ENCODE measurements around the gene PATL2. TPM values are rescaled to one million over a fixed set of nuclear protein-coding genes. Genes with fewer than 3 reads are reported as not detected.
"Not testable (repeated sequence)": the region's sequence is repeated elsewhere in the genome, so short reads cannot be mapped to it uniquely, and the experiment has no call there.

PATL2 gene
- total RNA-seq, 2 donors from 2014 or later: 50.8 to 52.9 TPM

DNA sequence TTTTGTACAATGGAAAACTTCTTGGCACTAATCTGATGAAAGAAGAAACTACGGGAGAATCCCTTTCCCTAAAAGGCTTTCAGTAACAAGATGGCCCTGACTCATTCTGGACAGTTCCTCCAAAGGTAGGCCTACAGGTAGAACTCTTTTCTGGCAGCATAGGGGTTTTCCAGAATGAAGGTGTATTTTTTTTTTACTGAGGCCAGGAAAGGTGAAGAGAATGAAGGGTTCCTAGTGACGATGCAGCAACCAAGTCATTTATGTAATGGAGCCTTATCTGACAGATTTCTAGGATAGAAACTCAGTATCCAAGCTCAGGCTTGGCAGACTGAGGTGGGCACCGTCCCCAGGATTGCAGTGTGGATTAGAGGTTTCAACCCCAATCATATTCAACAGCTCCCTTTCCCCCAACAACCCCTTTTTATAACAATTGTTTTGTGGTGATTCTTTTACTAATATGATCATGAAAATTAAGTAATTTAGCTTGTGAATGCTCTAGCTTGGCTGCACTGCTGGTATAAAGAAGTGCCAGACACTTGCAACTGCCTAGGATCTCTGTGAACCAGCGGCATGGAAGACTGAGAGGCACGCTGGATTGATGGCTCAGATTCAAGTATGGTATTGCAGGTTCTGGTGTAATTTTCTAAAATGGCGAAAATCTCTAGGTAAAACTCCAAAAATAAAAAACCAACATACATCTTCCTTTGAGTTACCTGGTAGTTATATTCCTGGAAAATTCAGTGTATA, 16.5 kb upstream of the PATL2 start:
- ATAC-seq (replicated peaks in 1 of 2) (peak in 1 of 2 donors; percentile 1), DNase-seq (peak in 1 of 2 donors; percentile 33)
- peak overlapping the region; percentile 100 for H3K27ac Mint-ChIP-seq
- no peaks in the 10 kb centered on the region for H3K9me3 Mint-ChIP-seq
- no peaks in the 10 kb centered on the region for H3K27me3 Mint-ChIP-seq (ENCODE audit: low read depth)
- peaks cover 15 to 23% of the 10 kb centered on the region in 2 donors for H3K36me3 Mint-ChIP-seq (ENCODE audit: insufficient read depth in 2 of 2)
- peaks cover 72% of the 10 kb centered on the region for H3K4me1 Mint-ChIP-seq (ENCODE audit: low read depth)
- peak overlapping the region; percentile 99 to 100 for H3K4me3 Mint-ChIP-seq

DNA sequence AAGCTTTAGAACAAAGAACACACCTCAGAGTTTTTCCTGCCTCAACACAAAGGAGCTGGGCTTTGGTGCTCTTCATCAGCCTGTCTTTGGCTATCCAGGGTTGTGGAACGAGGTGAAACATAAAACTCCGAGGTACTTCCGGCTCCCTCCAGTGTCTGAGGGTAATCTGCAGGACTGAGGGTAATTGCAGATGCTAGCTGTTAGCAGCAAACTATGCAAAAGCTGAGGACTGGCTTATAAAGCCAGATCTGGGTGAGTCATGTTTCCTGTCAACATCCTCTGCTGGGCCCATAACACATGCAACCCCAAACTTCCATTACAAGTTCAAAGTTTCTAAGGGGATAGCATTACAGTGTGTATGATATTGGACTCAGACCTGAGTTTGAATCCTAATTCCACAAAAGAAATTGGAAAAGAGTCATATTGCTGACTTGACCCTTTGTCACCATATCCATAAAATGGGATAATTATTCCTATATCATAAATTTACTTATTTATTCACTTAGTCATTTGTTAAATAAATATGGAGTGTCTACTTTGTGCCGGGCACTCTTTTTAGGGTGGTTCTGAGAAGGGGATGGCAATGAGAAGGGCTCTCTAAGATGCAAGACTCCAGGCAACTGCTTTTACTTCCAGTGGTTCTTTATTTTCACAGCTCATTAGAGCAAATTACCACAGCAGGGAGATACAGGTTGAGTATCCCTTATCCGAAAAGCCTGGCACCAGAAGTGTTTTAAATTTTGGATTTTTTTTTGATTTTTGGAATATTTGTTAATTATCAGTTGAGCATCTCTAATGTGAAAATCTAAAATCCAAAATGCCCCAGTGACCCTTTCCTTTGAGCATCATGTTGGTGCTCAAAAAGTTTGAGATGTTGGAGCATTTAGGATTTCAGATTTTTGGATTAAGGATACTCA, 15.7 kb upstream of the PATL2 start:
- H3K4me1 Mint-ChIP-seq (ENCODE audit: low read depth): peaks cover 70% of the 10 kb centered on the region
- H3K27ac Mint-ChIP-seq: peak overlapping the region; percentile 100

DNA sequence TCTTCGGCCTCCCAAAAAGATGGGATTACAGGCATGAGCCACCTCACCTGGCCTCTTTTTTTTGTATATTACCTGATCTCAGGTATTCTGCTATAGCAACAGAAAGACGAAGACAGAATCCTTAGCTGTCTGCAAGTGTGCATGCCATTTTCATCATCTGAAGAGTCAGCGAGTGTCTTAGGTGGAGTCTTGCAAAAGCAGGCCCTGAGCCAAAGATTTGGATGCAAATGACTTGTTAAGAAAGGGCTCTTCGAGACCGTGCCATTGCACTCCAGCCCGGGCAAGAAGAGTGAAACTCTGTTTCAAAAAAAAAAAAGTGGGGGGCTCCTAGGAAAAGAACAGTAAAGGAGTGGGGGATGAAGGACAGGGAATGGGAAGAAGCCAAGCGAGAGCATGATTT, 15.0 kb upstream of the PATL2 start:
- H3K27ac Mint-ChIP-seq: peak overlapping the region; percentile 100
- H3K36me3 Mint-ChIP-seq (ENCODE audit: insufficient read depth in 2 of 2): peaks cover 12 to 13% of the 10 kb centered on the region in 2 donors
- H3K27me3 Mint-ChIP-seq (ENCODE audit: low read depth): no peaks in the 10 kb centered on the region
- H3K4me3 Mint-ChIP-seq: peak overlapping the region; percentile 99 to 100
- ATAC-seq (replicated peaks in 1 of 2) (no peak), DNase-seq (peak in 1 of 2 donors; percentile 44)
- H3K9me3 Mint-ChIP-seq: no peaks in the 10 kb centered on the region
- peaks cover 70% of the 10 kb centered on the region for H3K4me1 Mint-ChIP-seq (ENCODE audit: low read depth)

More for the DNA sequence above, 15.7 kb upstream of the PATL2 start:
- H3K36me3 Mint-ChIP-seq (ENCODE audit: insufficient read depth in 2 of 2): peaks cover 15 to 16% of the 10 kb centered on the region in 2 donors
- H3K27me3 Mint-ChIP-seq (ENCODE audit: low read depth): no peaks in the 10 kb centered on the region
- H3K4me3 Mint-ChIP-seq: peak overlapping the region; percentile 99 to 100
- ATAC-seq (replicated peaks in 1 of 2) (peak; percentile 54 to 57), DNase-seq (peak; percentile 78 to 79)
- no peaks in the 10 kb centered on the region for H3K9me3 Mint-ChIP-seq

DNA sequence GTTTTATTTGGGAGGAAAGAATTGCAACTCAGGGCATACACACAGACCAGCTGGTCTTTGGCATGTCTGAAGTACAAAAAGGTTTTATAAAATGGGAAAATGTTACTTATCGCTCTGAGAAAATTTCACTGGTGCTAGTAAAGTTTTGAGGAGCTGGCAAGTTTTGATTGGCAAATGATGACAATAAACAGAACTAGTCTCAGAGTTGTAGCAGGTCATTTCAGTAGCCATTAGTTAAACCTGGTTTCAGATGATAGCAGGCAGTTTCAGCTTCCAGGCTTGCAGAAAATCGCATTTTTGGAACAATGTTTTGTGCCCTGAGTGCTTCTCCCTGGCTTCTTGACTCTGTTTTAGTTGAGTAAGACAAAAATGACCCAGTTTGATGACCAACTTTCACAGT, 10.9 kb upstream of the PATL2 start:
- H3K27me3 Mint-ChIP-seq (ENCODE audit: low read depth): no peaks in the 10 kb centered on the region
- peaks cover 13 to 24% of the 10 kb centered on the region in 2 donors for H3K36me3 Mint-ChIP-seq (ENCODE audit: insufficient read depth in 2 of 2)
- no peak for DNase-seq
- no peak for ATAC-seq (replicated peaks in 1 of 2)
- H3K4me1 Mint-ChIP-seq (ENCODE audit: low read depth): peaks cover 88% of the 10 kb centered on the region
- peak overlapping the region in 1 of 2 donors; percentile 67 for H3K4me3 Mint-ChIP-seq
- no peaks in the 10 kb centered on the region for H3K9me3 Mint-ChIP-seq
- peak overlapping the region; percentile 96 for H3K27ac Mint-ChIP-seq

DNA sequence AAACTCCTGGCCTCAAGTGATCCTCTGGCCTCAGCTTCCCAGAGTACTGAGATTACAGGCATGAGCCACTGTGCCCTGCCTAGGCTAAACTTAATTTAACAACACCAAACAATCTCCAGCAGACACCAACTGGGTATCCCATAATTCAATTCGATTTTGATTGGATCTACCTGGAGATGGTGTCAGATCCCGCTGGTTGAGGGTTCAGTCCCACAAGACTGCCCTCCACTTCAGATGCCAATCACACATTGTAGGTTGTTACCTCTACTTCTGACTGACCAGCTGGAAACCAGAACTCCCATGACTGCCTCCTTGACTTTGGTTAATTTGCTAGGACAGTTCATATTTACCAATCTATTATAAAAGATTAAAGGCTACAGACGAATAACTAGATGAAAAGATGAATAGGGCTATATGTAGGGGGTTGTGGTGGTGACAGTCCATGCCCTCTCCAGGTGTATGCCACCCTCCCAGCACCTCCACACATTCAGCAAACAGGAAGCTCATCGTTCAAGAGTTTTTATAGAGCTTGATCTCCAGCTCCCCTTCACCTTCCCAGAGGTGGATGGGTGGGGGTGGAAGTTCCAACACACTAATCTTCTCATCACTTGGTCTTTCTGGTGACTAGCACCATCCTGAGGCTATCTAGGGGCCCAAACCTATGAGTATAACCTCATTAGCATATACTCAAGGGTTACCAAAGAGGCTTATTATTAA, 9.5 kb upstream of the PATL2 start:
- Mint-ChIP-seq H3K36me3 (ENCODE audit: insufficient read depth in 2 of 2) (peaks cover 17 to 38% of the 10 kb centered on the region in 2 donors), H3K27ac (peak overlapping the region; percentile 96), H3K4me1 (ENCODE audit: low read depth) (peaks cover 90% of the 10 kb centered on the region), H3K27me3 (ENCODE audit: low read depth) (no peaks in the 10 kb centered on the region), H3K9me3 (no peaks in the 10 kb centered on the region), H3K4me3 (peak overlapping the region in 1 of 2 donors; percentile 55)
- ATAC-seq (replicated peaks in 1 of 2) (no peak), DNase-seq (no peak)

DNA sequence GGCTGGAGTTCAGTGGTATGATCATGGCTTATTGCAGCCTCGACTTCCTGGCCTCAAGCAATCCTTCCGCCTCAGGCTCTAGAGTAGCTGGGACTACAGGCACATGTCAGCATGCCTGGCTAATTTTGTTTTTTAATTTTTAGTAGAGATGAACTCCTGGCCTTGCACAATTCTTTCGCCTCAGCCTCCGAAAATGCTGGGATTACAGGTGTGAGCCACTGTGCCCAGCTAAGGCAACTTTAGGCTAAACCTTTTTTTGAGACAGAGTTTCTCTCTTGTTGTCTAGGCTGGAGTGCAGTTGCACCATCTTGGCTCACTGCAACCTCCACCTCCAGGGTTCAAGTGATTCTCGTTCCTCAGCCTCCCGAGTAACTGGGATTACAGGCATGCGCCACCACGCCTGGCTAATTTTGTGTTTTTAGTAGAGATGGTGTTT, 8.9 kb upstream of the PATL2 start:
- not testable (repeated sequence) for DNase-seq; ATAC-seq (replicated peaks in 1 of 2); H3K27me3 Mint-ChIP-seq (ENCODE audit: low read depth); H3K9me3 Mint-ChIP-seq
- Mint-ChIP-seq H3K4me1 (ENCODE audit: low read depth) (peaks cover 90% of the 10 kb centered on the region), H3K4me3 (peak overlapping the region; percentile 20 to 55), H3K27ac (peak overlapping the region; percentile 96), H3K36me3 (ENCODE audit: insufficient read depth in 2 of 2) (peaks cover 22 to 44% of the 10 kb centered on the region in 2 donors)

DNA sequence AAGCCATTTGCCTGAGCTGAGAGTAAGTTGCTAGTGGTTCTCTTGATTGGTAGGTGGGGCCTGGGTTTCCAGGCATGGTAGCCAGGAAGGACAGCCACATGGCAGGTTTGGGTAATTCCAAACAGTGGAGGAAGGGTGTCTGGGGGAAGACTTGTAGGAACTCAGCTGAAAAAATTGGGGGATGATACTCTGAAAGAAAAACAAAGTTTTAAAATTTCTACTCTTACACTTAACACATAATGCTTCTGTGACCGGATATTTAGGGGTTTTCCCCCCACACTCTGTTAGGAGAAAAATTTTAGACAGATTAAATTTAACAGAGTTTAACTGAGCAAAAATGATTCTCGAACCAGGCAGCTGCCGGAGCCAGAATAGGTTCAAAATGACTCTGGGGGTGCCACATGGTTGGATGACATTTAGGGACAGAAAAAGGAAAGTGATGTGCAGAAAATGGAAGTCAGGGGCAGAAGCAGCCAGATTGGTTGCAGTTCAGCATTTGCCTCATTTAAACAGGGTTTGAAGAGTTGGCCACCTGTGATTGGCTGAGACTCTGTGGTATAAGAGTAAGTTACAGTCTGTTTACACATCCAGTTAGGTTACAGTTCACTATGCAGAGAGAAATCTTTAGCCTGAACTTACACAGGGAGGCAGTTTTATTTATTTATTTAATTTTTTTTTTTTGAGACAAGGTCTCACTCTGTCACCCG, 8.3 kb upstream of the PATL2 start:
- H3K27ac Mint-ChIP-seq: peak overlapping the region; percentile 84

DNA sequence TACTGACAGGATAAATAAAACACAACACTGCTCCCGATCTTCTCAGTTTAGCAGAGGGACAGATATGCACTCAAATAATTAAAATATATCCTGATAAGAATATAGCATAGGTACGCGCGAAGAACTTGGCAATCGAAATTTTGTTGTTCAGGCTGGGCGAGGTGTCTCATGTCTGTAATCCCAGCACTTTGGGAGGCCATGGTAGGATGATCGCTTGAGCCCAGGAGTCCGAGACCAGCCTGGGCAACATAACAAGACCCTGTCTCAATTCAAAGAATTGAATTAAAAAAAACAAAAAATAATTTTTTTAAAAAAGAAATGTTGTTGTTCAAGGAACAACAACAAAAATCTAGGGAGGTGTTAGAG, 7.8 kb upstream of the PATL2 start:
- H3K36me3 Mint-ChIP-seq (ENCODE audit: insufficient read depth in 2 of 2): peaks cover 30 to 55% of the 10 kb centered on the region in 2 donors
- no peak for DNase-seq
- peak overlapping the region; percentile 99 for H3K27ac Mint-ChIP-seq
- no peaks in the 10 kb centered on the region for H3K9me3 Mint-ChIP-seq
- H3K4me1 Mint-ChIP-seq (ENCODE audit: low read depth): peaks cover 85% of the 10 kb centered on the region
- peak overlapping the region; percentile 85 to 98 for H3K4me3 Mint-ChIP-seq
- no peaks in the 10 kb centered on the region for H3K27me3 Mint-ChIP-seq (ENCODE audit: low read depth)
- no peak for ATAC-seq (replicated peaks in 1 of 2)

More for the DNA sequence above, 8.3 kb upstream of the PATL2 start:
- Mint-ChIP-seq H3K36me3 (ENCODE audit: insufficient read depth in 2 of 2) (peaks cover 26 to 50% of the 10 kb centered on the region in 2 donors), H3K9me3 (no peaks in the 10 kb centered on the region), H3K4me3 (peak overlapping the region; percentile 70 to 85), H3K4me1 (ENCODE audit: low read depth) (peaks cover 90% of the 10 kb centered on the region), H3K27me3 (ENCODE audit: low read depth) (no peaks in the 10 kb centered on the region)
- peak; percentile 78 to 79 for DNase-seq
- peak; percentile 65 to 72 for ATAC-seq (replicated peaks in 1 of 2)

DNA sequence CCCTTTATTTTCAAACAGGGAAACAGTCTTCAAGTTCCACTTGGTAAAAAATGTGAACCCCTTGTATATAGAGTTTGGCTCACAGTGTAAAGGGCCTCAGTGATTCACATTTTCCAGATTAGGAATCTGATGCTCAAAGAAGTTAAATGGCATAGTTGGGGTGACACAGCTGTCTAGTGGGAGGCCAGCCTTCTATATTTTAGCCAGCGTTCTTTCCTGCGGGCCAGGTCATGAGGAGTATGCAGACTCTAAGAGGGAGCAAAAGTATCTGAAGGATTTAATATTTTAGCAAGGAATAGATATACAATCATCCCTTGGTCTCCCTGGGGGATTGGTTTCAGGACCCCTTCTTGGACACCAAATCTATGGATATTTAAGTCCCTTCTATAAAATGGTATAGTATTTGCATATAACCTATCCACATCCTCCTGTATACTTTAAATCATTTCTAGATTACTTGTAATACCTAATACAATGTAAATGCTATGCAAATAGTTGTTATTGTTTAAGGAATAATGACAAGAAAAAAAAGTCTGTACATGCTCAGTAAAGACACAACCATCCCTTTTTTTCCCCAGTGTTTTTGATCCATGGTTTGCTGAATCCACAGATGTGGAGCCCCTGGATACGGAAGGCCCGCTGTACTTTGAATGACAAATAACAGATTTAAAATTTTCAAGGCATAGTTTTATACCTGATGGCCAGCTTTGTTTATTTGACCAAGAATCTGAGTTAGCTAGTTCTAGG, 7.2 kb upstream of the PATL2 start:
- Mint-ChIP-seq H3K9me3 (no peaks in the 10 kb centered on the region), H3K4me3 (peak overlapping the region; percentile 85 to 98), H3K36me3 (ENCODE audit: insufficient read depth in 2 of 2) (peaks cover 31 to 59% of the 10 kb centered on the region in 2 donors), H3K27ac (peak overlapping the region; percentile 99), H3K27me3 (ENCODE audit: low read depth) (no peaks in the 10 kb centered on the region), H3K4me1 (ENCODE audit: low read depth) (peaks cover 80% of the 10 kb centered on the region)
- DNase-seq: no peak
- no peak for ATAC-seq (replicated peaks in 1 of 2)

DNA sequence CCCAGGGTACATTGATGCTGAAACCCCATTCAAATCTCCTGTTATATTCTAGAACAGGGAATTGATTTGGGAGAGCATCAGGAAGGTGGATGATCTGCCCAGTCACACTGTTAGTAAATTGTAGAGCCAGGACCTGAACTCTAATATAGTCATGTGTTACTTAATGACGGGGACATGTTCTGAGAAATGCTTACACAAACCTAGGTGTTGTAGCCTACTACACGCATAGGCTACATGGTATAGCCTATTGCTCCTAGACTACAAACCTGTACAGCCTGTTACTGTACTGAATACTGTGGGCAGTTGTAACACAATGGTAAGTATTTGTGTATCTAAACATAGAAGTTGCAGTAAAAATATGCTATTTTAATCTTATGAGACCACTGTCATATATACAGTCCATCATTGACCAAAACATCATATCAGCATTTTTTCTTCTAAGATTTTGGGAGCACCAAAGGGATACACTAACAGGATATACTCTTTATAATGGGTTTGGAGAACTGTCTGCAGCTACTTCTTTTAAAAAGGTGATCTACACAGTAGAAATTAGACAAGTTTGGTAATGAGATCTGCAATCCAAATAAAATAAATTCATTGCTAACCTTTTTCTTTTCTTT, 6.0 kb upstream of the PATL2 start:
- no peak for ATAC-seq (replicated peaks in 1 of 2)
- peak overlapping the region; percentile 99 for H3K27ac Mint-ChIP-seq
- DNase-seq: no peak
- H3K36me3 Mint-ChIP-seq (ENCODE audit: insufficient read depth in 2 of 2): peaks cover 42 to 70% of the 10 kb centered on the region in 2 donors
- H3K27me3 Mint-ChIP-seq (ENCODE audit: low read depth): no peaks in the 10 kb centered on the region
- H3K4me3 Mint-ChIP-seq: peak overlapping the region; percentile 85 to 98
- H3K9me3 Mint-ChIP-seq: no peaks in the 10 kb centered on the region
- peaks cover 76% of the 10 kb centered on the region for H3K4me1 Mint-ChIP-seq (ENCODE audit: low read depth)

DNA sequence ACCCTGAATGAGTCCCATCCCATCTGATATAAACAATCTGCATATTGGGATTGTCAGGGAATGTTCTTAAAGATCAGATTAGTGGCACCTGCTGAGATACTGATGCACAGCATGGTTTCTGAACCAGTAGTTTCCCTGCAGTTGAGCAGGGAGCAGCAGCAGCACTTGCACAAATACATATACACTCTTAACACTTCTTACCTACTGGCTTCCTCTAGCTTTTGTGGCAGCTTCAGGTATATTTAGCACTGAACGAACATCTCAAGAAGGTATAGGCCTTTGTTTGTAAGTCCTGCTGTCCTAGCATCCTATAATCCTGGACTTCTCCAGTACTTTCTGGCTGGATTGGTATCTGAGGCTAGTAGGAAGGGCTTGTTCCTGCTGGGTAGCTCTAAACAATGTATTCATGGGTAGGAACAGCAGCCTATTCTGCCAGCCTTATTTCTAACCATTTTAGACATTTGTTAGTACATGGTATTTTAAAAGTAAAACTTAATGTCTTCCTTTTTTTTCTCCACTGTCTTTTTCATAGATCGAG, 4.7 kb upstream of the PATL2 start:
- H3K27me3 Mint-ChIP-seq (ENCODE audit: low read depth): no peaks in the 10 kb centered on the region
- DNase-seq: no peak

More for the DNA sequence above, 4.7 kb upstream of the PATL2 start:
- Mint-ChIP-seq H3K4me3 (peak overlapping the region; percentile 85 to 98), H3K4me1 (ENCODE audit: low read depth) (peaks cover 64% of the 10 kb centered on the region), H3K27ac (peak overlapping the region; percentile 99), H3K9me3 (no peaks in the 10 kb centered on the region), H3K36me3 (ENCODE audit: insufficient read depth in 2 of 2) (peaks cover 49 to 80% of the 10 kb centered on the region in 2 donors)
- no peak for ATAC-seq (replicated peaks in 1 of 2)
